ENCODE measurements around the gene MATN4.

MATN4 gene

DNA sequence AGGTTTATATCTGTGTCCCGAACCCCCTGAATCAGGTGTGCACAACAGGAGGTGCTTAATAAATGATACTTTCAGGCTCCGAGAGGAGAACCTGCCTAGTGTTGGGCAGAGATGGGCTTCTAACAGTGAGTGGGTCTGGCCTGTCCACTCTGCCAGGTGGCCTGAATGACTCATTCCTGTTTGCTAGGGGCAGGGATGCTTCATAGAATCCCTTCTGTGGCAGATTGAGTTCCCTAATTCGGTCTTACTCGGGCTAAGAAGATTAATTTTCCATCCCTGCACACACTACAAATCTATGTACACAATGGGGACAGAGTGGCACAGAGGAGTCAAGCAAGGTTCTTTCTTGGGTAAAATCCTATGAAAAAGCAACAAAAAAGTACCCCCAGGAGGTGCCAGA lies 20.4 kb upstream of the MATN4 start:
- no peak for DNase-seq (ENCODE audit: low read depth, low spot score)
- POLR2A ChIA-PET: no interaction called here
- TF ChIP-seq CTCF (IDR thresholded peaks at IDR 0.05; ENCODE audit: insufficient read depth, low read length, missing control alignments): no peak
- H3K4me3 ChIP-seq (ENCODE audit: low read depth, low read length): no peak overlapping the region
- CTCF ChIA-PET: interaction anchor here (1.1 to 18.8 kb wide), 6 partner anchors 10 to 443 kb away, joined by 3 to 460 read pairs (median 12); partner anchors contain the start of gene SYS1

DNA sequence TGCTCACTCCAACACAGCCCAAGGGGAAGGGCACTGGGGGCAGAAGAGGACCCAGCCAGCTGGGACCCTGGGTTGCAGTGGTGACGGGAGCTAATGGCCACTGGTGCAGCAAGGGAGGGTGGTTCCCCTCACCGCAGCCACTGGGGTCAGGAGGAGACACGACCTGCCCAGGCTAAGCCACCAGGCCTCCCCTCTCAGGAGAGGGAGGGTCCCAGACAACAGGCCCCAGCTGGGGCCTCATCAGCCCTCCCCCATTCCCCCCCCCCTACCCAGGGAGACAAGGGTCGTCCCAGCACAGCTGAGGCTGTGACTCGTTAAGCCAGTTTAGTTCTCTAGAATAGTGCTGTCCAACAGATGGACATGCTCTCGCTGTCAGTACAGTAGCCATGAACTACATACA lies 17.3 kb upstream of the MATN4 start:
- no peak for TF ChIP-seq CTCF (IDR thresholded peaks at IDR 0.05; ENCODE audit: insufficient read depth, low read length, missing control alignments)
- ChIA-PET CTCF (interaction anchor here (1.1 to 18.8 kb wide), 7 partner anchors 11 to 446 kb away, joined by 4 to 460 read pairs (median 10); partner anchors contain the start of gene SYS1), POLR2A (no interaction called here)
- H3K4me3 ChIP-seq (ENCODE audit: low read depth, low read length): no peak overlapping the region
- DNase-seq (ENCODE audit: low read depth, low spot score): no peak

DNA sequence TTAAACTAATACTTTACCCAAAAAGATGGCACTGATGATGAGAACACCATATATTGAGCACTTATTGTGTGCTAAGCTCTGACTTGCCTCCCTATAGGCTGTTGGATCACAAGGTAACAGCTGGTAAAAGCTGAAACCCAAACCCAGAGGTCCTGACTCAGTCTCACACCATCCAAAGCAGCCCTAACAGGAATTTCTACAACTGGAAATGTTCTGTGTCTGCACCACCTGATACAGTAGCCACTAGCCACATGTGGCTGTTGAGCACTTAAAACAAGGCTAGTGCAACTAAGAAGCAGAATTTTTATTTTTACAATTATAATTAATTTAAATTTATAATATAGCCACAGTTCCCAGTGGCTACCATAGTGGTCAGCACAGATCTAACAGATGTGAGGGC lies 15.6 kb upstream of the MATN4 start:
- ChIA-PET POLR2A (interaction anchor here (0.6 kb wide), 1 partner anchor 48 kb away, joined by 3 read pairs; no protein-coding TSS in a partner anchor), CTCF (interaction anchor here (1.2 to 18.8 kb wide), 10 partner anchors 9 to 447 kb away, joined by 3 to 460 read pairs (median 13); partner anchors contain the start of gene SYS1)
- no peak overlapping the region for H3K4me3 ChIP-seq (ENCODE audit: low read depth, low read length)
- no peak for TF ChIP-seq CTCF (IDR thresholded peaks at IDR 0.05; ENCODE audit: insufficient read depth, low read length, missing control alignments)
- DNase-seq (ENCODE audit: low read depth, low spot score): no peak

DNA sequence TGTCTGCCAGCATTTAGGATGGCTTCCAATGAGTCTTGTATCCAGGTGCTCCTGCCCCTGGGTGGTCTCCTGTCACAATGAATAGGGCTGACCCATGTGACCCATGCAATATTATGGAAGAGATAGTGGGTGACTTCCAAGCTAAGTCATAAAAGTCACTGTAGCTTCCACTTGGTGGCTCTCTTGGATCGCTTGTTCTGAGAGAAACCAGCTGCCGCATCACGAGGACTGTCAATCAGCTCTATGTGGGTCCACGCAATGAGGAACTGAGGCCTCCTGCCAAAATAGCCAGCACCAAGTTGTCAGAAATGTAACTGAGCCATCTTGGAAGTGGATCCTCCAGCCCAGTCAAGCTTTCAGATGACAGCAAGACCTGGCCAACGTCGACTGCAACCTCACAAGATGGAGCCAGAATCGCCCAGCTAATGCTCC lies 14.9 kb upstream of the MATN4 start:
- no peak overlapping the region for H3K4me3 ChIP-seq (ENCODE audit: low read depth, low read length)
- CTCF ChIA-PET: interaction anchor here (1.2 to 18.8 kb wide), 12 partner anchors 10 to 448 kb away, joined by 3 to 460 read pairs (median 11); partner anchors contain the start of gene SYS1
- no peak for TF ChIP-seq CTCF (IDR thresholded peaks at IDR 0.05; ENCODE audit: insufficient read depth, low read length, missing control alignments)
- DNase-seq (ENCODE audit: low read depth, low spot score): no peak
- POLR2A ChIA-PET: no interaction called here

DNA sequence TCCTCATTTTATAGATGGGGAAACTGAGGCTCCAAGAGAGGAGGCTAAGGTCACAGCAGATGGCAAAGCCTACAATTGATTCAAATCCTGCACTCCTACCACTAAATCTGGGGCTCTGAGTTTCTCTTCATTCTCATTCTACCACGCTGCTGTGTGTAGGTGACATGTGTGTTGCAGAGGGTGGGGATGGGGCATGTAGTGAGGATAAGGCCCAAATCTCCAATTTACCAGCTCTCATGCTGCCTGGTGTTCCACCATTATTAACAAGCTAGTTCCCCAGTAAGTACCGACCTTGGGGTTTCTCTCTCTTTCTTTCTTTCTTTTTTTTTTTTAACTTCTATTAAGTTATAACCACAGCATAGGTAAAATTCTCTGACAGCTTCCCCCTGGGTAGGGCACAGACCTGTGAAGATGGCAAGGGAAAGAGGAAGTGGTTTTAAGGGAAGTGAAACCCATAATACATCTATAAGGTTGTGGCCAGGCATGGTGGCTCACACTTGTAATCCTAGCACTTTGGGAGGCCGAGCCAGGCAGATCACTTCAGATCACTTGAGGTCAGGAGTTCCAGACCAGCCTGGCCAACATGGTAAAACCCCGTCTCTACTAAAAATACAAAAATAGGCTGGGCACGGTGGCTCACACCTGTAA lies 13.0 kb upstream of the MATN4 start:
- H3K4me3 ChIP-seq (ENCODE audit: low read depth, low read length): no peak overlapping the region
- no peak for DNase-seq (ENCODE audit: low read depth, low spot score)
- ChIA-PET CTCF (interaction anchor here (0.6 to 18.8 kb wide), 18 partner anchors 9 to 466 kb away, joined by 3 to 460 read pairs (median 4); partner anchors contain the start of gene SYS1), POLR2A (interaction anchor here (1.3 kb wide), 1 partner anchor 27 kb away, joined by 3 read pairs; the partner anchor contains the start of gene SDC4)
- TF ChIP-seq CTCF (IDR thresholded peaks at IDR 0.05; ENCODE audit: insufficient read depth, low read length, missing control alignments): no peak

- CTCF ChIA-PET: interaction anchor here (0.6 to 18.8 kb wide), 46 partner anchors 10 to 459 kb away, joined by 3 to 460 read pairs (median 6); partner anchors contain the start of genes PIGT, RBPJL, SDC4 and SYS1
- POLR2A ChIA-PET: interaction anchor here (0.7 kb wide), 1 partner anchor 8 kb away, joined by 3 read pairs; no protein-coding TSS in a partner anchor
- no peak overlapping the region for H3K4me3 ChIP-seq (ENCODE audit: low read depth, low read length)
- DNase-seq (ENCODE audit: low read depth, low spot score): no peak
- no peak for TF ChIP-seq CTCF (IDR thresholded peaks at IDR 0.05; ENCODE audit: insufficient read depth, low read length, missing control alignments)
These were observed 10.8 kb upstream of the MATN4 start for GRCh38 chr20:45318948-45319347.

Data from AG04449 (cell line).